ENCODE measurements around the gene MAP2K5. TPM values are rescaled to one million over a fixed set of nuclear protein-coding genes. Genes with fewer than 3 reads are reported as not detected.

Gene MAP2K5
- total RNA-seq, 1 experiment from 2014 or later, result 15.0 TPM

- H3K27ac Mint-ChIP-seq, result no peak overlapping the region
- H2AFZ ChIP-seq (ENCODE audit: low read length), result no peak overlapping the region
- H3K4me3 Mint-ChIP-seq, result no peak overlapping the region
- H3K27me3 ChIP-seq (ENCODE audit: insufficient read depth, low read length), result no peaks in the 10 kb centered on the region
- no peak overlapping the region for H4K91ac ChIP-seq (ENCODE audit: insufficient read length, low read depth, low read length)
- H3K27ac ChIP-seq (ENCODE audit: insufficient read length, low read depth, low read length), result no peak overlapping the region
- H3K23ac ChIP-seq (ENCODE audit: insufficient read length, low read depth, low read length), result no peak overlapping the region
- no peak for DNase-seq
- no peak overlapping the region for H2BK15ac ChIP-seq (ENCODE audit: low read depth, low read length)
- no peaks in the 10 kb centered on the region for H3K23me2 ChIP-seq (ENCODE audit: insufficient read length, low read depth, low read length, poor library complexity, severe bottlenecking)
- H2BK12ac ChIP-seq (ENCODE audit: insufficient read length, low read depth, low read length), result no peak overlapping the region
- H3K27me3 Mint-ChIP-seq (ENCODE audit: low read depth), result no peaks in the 10 kb centered on the region
- TF ChIP-seq CTCF (conservative IDR thresholded peaks at IDR 0.05), result no peak
- no peak overlapping the region for H3K18ac ChIP-seq (ENCODE audit: insufficient read length, low read depth, low read length)
- no peak overlapping the region for H3K9ac ChIP-seq (ENCODE audit: extremely low read depth, insufficient read length, low read length)
- no CpG with 5 or more reads among the region's 4 CpGs for WGBS (ENCODE audit: extremely low coverage, insufficient read length, low lambda C conversion rate)
- H3K79me2 ChIP-seq (ENCODE audit: insufficient read depth, low read length), result no peaks in the 10 kb centered on the region
- H3K4ac ChIP-seq (ENCODE audit: low read depth, low read length), result no peak overlapping the region
- no peak overlapping the region for H4K8ac ChIP-seq (replicated peaks; ENCODE audit: insufficient read length, low read depth, low read length)
- H2BK20ac ChIP-seq (ENCODE audit: low read depth, low read length, poor library complexity, severe bottlenecking), result no peak overlapping the region
- no peak overlapping the region for H2BK120ac ChIP-seq (ENCODE audit: low read depth, low read length, poor library complexity, severe bottlenecking)
- H4K20me1 ChIP-seq (ENCODE audit: control insufficient read depth, insufficient read depth, insufficient read length), result no peaks in the 10 kb centered on the region
- no peak overlapping the region for H3K14ac ChIP-seq (ENCODE audit: insufficient read depth, low read length)
- H3K4me1 Mint-ChIP-seq, result peaks cover 6 to 17% of the 10 kb centered on the region in 2 experiments
- no peaks in the 10 kb centered on the region for H3K79me1 ChIP-seq (ENCODE audit: insufficient read depth, low read depth, low read length, poor library complexity, severe bottlenecking)
- no peak overlapping the region for H3K56ac ChIP-seq (ENCODE audit: insufficient read length, low read depth, low read length)
- no peaks in the 10 kb centered on the region for H3K36me3 Mint-ChIP-seq (ENCODE audit: insufficient read depth in 1 of 3, low read depth in 3 of 3)
- H3K9me3 Mint-ChIP-seq, result no peaks in the 10 kb centered on the region
- no peaks in the 10 kb centered on the region for H3K4me1 ChIP-seq (ENCODE audit: insufficient read depth, low read length)
- no peak overlapping the region for H2AK5ac ChIP-seq (ENCODE audit: insufficient read length, low read length)
- H3T11ph ChIP-seq (ENCODE audit: low read length), result no peak overlapping the region
- no peak overlapping the region for H3K4me2 ChIP-seq (ENCODE audit: insufficient read depth, insufficient read length, low read length)
- H4K5ac ChIP-seq (ENCODE audit: insufficient read length, low read depth, low read length), result no peak overlapping the region
- H3K9me3 ChIP-seq (ENCODE audit: control insufficient read depth, low read depth, low read length), result no peaks in the 10 kb centered on the region
- H2BK5ac ChIP-seq (ENCODE audit: insufficient read length, low read length), result no peak overlapping the region
Measured at GRCh38 chr15:67738056-67738455, 195.6 kb downstream of the MAP2K5 start.
